GM19324 (cell line): Measurements from ENCODE around the gene BORCS6.
"Not testable (repeated sequence)": the region's sequence is repeated elsewhere in the genome, so short reads cannot be mapped to it uniquely, and the experiment has no call there.

ENCODE experiments used
- ATAC-seq: cut with Tn5 transposase; IDR thresholded peaks from one replicate; pipeline ENCODE4 v1.9.1; 2021; ENCODE audit warnings: mild to moderate bottlenecking, moderate library complexity; ENCODE audit not compliant: unreplicated experiment, low FRiP score

Gene BORCS6

GRCh38 chr17:8189711-8190477 is at the start of gene BORCS6:
BORCS6 (minus strand) TSS chr17:8190180; CDS start chr17:8190140, 40 bp downstream.
- ATAC-seq, result peak; percentile 47

DNA sequence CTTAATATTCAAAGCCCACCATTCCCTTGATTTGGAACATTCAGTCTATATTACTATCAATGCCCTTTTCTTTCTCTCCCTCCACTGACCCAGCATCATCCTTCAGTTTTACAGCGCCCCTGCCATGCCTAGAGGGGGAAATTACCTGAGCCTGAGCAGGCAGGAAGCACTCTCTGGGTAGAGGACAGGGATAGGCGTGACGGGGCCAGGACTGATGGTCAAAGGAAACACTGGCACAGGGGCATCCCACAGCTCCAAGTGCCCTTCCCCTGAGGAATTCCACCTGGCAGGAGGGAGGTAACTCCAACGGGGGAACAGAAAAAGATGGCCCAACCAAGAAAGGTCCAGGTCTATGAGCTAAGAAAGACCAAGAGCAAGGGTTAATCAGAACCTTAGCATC is 47.9 kb upstream of the BORCS6 start:
- no peak for ATAC-seq

DNA sequence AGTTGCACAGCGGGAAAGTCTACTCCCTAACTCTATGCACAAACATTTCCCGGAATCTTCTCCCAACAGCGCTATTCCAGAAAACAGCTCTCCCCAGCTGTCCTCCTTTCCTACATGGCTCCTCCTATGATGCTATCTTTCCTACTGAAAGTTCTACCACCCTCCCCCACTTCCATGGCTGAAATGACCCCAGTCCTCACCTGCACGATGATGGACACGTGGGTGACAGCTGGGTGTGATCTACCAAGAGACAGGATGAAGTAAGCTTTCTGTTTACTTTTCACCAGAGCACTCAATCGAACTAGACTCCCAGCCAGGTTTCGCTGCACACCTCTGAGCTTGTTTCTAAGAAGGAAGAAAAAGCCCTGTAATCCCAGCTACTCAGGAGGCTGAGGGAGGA is 47.2 kb upstream of the BORCS6 start:
- no peak for ATAC-seq

DNA sequence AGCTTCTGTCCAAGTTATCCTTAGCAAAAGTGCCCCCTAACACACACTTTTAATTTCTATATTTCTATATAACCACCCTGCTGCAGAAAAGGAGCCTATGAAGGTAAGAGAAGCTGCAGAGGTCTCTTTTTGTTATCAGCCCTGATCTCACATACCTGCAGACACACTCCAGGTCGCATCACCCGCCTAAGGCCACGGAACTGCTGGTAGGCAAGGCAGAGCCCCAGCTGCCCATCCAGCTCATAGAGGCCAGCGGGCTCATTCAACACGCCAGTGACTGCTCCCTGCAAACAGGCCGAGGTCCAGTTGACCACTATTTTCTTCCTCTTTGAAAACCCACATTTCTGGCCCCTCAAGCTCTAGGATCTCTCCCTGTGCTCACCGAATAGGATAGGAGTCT is 45.7 kb upstream of the BORCS6 start:
- ATAC-seq, result no peak

- ATAC-seq, result no peak
Observed at GRCh38 chr17:8234361-8235270, 44.6 kb upstream of the BORCS6 start.

- no peak for ATAC-seq
Observed at GRCh38 chr17:8231701-8232100, 41.7 kb upstream of the BORCS6 start.

- no peak for ATAC-seq
Observed at GRCh38 chr17:8227238-8227581, 37.2 kb upstream of the BORCS6 start.

DNA sequence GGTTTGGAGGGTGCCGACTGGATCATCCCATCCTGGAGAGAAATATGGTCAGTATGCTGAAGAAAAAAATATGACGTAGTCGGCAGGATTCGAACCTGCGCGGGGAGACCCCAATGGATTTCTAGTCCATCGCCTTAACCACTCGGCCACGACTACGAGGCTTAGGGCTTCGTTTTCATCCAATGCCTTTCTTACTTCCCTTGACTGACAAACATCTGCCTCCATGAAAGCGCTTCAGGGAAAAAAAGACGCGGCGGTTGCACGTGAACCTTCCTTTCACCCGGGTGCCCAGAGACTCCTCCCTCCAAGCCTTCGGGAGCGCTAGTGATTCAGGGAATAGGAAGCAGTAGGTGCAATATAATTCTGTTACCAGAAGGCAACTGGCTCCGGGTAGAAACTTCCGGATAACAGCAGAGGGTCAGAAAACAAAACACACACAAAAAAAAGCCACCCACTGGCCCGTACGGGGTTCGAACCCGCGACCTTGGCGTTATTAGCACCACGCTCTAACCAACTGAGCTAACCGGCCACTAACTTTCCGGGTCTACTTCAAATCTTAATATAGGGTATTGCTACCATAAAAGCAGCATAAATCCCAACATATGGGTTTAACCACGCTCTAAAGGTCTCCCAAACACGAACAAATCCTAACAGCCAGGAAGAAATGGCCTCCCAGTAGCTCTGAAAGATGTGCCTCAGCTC is 36.7 kb upstream of the BORCS6 start:
- ATAC-seq, result no peak

DNA sequence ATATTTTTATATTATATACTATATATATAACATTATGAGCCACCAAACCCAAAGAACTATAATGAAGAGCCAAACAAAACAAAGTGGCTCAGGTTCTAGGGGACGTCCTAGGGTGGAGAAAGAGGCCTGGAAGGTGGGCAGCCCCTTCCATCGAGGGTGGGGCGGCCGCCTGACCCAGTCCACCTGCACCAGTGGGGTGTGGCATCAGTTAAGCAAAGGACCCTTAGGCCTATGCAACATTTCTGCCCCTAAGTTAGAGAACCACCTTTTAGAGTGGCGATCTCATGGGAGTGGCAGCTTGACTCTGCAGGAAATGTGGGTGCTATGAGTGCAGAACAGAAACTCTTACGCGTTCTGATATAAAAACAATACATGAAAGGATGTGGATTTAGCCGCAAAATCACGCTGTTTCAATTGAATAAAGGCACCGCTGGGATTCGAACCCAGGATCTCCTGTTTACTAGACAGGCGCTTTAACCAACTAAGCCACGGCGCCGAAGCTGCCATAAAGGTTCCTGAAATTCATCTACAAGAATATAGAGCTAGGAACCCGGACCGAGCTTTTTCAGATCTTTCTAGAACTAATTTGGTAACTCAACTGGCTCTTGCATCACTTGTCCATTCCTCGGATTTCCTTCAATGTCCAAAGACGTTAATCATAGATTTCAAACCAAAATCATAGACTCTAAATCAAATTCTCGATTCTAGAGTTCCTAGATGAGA is 36.0 kb upstream of the BORCS6 start:
- no peak for ATAC-seq

DNA sequence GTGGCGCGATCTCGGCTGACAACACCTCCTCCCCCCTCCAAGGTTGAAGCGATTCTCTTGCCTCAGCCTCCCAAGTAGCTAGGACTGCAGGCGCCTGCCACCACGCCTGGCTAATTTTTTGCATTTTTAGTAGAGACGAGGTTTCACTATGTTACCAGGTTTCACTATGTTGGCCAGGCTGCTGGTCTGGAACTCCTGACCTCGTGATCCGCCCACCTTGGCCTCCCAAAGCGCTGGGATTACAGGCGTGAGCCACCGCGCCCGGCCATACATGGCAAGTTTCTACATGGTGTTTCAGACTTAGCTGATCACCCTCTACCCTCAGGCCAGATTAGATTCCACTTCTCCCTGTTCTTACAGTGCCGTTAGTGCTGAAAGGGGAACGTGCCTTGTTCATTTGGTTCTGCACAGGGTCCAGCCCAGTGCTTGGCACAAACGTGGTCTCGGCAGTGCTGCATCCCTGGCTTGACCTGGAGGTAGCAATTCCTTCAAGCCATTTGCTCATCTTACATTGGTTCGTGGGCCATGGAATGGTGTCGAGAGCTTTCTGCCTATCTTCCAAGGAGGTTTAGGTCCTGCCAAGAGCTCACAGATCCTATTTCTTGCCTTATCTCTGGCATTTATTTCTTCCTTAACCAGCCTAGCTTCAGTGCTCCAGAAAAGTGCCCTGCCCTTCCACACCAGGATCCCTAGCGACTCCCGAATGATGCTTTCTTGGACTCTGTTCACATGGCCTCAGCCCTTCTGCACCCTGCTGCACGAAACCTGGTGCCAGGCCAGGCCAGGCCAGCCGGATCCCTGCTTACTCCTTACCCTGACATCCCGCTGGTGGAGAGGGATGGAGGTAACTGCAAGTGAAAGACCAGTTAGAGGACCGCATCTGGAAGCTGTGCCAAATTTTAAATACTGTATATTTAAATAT is 35.2 kb upstream of the BORCS6 start:
- no peak for ATAC-seq

DNA sequence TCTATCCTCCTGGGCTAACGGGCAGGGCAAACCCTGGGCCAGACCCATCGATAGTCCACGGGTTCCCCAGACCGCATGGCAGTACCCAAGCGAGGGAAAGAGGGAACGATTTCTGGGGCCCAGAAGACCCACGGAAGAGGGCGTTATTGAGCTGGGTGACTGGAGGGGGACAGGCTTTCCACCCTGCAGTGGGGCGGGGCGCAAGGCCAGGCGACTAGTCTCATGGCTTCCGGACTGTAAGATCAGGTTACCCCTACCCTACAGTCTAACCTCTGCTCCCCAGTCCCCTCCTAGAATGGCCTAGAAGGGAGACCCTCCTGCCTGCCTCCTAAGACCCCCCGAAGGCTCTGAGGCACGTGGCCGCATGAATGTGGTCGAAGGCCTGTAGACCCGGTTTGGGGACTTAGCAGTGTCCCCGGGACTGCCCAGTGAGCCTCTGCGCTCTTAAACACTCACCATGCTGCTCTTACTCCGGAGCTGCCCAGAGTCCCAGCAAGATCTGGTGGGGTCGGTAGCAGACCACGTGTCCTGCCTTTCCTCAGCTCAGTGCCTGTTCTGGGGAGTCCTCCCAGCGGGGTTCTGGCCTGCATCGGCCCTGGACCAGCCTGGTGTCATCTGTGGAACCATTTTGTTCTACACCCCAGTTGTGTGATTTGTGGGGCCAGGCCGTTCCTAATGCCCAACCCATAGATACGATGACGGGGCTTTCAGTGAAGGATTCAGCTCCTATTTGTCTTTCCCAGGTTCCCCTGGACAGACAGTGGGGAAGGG is 33.6 kb upstream of the BORCS6 start:
- peak; percentile 5 for ATAC-seq

GRCh38 chr17:8222630-8223355 is 32.8 kb upstream of the BORCS6 start:
- ATAC-seq, result peak; percentile 48

DNA sequence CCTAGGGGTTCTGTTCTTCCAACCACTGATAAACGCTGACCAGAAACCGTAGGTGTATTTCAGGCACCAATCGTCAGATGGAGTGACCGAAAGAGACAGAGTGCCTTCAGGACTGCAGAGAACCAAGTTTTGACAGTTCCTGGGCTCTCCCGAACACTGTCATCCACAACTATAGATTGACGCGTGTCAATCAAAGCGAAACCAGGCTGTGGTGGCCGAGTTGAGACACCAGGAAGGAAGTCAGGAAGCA is 32.3 kb upstream of the BORCS6 start:
- peak; percentile 37 for ATAC-seq

DNA sequence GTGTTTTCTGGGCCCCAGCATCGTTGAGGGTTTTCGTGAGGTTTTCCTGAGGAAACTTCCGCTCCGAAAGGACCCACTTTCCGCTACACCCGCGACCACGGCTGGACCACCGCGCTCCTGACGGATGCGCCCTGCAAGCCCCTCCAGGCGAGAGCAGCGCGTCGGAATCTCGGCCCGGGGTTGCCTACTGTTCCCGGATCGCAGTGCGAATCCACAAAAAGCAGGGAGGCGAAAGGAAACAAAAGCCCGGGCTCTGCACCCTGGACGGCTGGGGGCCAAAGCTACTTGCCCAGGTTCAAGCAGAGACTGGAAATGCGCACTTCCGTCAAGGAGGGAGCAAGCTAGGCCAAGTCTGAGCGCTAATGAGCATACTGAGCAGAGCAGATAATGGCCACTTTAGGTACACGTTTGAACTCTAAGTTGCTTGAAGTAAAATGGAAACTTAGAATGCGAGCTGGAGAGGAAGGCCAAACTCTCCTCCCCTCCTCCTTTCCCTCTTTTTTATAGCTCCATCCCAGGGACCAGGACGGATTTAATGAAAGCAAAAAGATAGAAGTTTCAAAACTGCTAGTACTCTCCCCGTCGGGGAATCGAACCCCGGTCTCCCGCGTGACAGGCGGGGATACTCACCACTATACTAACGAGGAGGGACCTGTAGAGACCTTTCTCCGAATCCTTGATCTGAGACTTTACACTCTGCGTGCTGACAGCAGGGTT is 31.8 kb upstream of the BORCS6 start:
- ATAC-seq, result peak; percentile 37

DNA sequence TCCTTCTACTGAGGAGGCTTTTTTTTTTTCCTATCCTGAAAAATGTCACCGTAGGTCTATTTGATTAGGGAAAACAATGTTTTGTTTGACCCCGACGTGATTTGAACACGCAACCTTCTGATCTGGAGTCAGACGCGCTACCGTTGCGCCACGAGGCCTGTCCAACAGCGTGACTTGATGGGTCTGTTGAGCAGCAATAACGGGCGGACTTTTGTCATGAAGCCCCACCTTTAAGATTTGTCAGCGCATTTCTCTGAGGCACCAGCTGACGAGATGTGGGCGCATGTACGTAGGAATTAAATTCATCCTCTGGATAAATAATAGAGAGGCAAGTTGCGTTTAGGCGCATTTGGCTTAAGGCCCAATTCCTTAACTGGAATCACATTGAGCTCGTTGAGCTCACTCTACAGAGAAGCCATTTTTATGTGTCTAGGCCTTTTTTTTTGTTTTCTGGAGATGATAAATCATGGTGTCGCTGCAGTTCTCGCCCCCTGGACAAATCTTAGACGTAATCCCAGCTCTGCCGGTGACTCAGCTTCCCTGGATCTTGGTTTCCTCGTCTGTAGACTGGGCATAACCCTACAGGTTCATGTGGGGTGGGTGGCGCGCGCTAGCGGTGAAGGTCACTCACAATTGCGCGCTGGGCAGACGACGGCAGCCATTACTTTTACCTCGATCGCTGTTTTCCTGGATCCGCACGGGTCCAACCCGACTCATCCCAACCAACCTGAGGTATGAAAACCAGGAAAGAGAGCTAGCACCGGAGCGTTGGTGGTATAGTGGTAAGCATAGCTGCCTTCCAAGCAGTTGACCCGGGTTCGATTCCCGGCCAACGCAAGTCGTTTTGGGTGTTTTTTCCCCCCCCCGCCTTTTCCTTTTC is 31.0 kb upstream of the BORCS6 start:
- no peak for ATAC-seq

DNA sequence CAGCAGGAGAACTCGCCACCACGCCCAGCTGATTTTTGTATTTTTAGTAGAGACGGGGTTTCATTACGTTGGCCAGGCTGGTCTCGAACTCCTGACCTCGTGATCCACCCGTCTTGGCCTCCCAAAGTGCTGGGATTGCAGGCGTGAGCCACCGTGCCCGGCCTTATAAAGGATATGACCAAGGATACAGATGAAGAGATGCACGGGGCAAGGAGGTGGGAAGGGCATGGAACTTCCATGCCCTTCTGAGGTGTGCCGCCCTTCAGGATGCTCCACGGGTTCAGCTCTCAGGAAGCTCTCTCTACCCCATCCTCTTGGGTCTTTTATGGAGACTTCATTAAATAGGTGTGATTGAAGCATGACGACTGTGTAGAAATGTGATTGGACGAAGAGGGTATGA is 24.0 kb upstream of the BORCS6 start:
- not testable (repeated sequence) for ATAC-seq
